H9 (cell line): ENCODE data around the gene DCXR. TPM values are rescaled to one million over a fixed set of nuclear protein-coding genes. Genes with fewer than 3 reads are reported as not detected.

Source experiments
- DNase-seq: peaks from one replicate; pipeline ENCODE4 v3.0.0-alpha.2; 2017
- H2AFZ ChIP-seq: one replicate; pipeline ENCODE4 v1.6.1; 2013; ENCODE audit warnings: mild to moderate bottlenecking, low read length, control low read depth, moderate library complexity
- H2AK5ac ChIP-seq: 2 replicates; pipeline ENCODE4 v1.6.1; 2013; ENCODE audit warnings: low read length, control low read depth, mixed read lengths; ENCODE audit not compliant: insufficient read length
- H2BK120ac ChIP-seq: one replicate; pipeline ENCODE4 v1.6.1; 2013; ENCODE audit warnings: low read depth, mild to moderate bottlenecking, low read length, control low read depth, inconsistent platforms; ENCODE audit not compliant: poor library complexity, severe bottlenecking
- H2BK12ac ChIP-seq: 2 replicates; pipeline ENCODE4 v1.6.1; 2013; ENCODE audit warnings: low read length, control low read depth, mixed read lengths, low read depth; ENCODE audit not compliant: insufficient read length
- H2BK15ac ChIP-seq: 2 replicates; pipeline ENCODE4 v1.6.1; 2013; ENCODE audit warnings: low read depth, low read length, control low read depth
- H2BK20ac ChIP-seq: one replicate; pipeline ENCODE4 v1.6.1; 2013; ENCODE audit warnings: low read depth, mild to moderate bottlenecking, low read length, control low read depth, inconsistent platforms; ENCODE audit not compliant: poor library complexity, severe bottlenecking
- H2BK5ac ChIP-seq: 2 replicates; pipeline ENCODE4 v1.6.1; 2013; ENCODE audit warnings: low read length, control low read depth, mixed read lengths; ENCODE audit not compliant: insufficient read length
- H3K14ac ChIP-seq: 2 replicates; pipeline ENCODE4 v1.6.1; 2013; ENCODE audit warnings: low read length, control low read depth; ENCODE audit not compliant: insufficient read depth
- H3K18ac ChIP-seq: 2 replicates; pipeline ENCODE4 v1.6.1; 2013; ENCODE audit warnings: low read depth, mild to moderate bottlenecking, mixed read lengths, low read length, control low read depth; ENCODE audit not compliant: insufficient read length
- H3K23ac ChIP-seq: 2 replicates; pipeline ENCODE4 v1.6.1; 2013; ENCODE audit warnings: low read length, control low read depth, mixed read lengths, low read depth; ENCODE audit not compliant: insufficient read length
- H3K23me2 ChIP-seq: 2 replicates; pipeline ENCODE4 v1.6.1; 2013; ENCODE audit warnings: low read depth, mild to moderate bottlenecking, mixed read lengths, low read length, control low read depth; ENCODE audit not compliant: insufficient read length, poor library complexity, severe bottlenecking
- H3K27ac ChIP-seq: 2 replicates; pipeline ENCODE4 v1.5.1; 2013; ENCODE audit warnings: low read length, control low read depth, mixed read lengths, low read depth; ENCODE audit not compliant: insufficient read length
- H3K27me3 ChIP-seq: 2 replicates; pipeline ENCODE4 v1.6.1; 2013; ENCODE audit warnings: low read length, control low read depth, inconsistent platforms; ENCODE audit not compliant: insufficient read depth
- H3K4ac ChIP-seq: 2 replicates; pipeline ENCODE4 v1.6.1; 2013; ENCODE audit warnings: low read depth, mild to moderate bottlenecking, control low read depth, inconsistent platforms, low read length, moderate library complexity
- H3K4me1 ChIP-seq: 2 replicates; pipeline ENCODE4 v1.6.1; 2013; ENCODE audit warnings: low read length, control low read depth, inconsistent platforms; ENCODE audit not compliant: insufficient read depth
- H3K4me2 ChIP-seq: 2 replicates; pipeline ENCODE4 v1.6.1; 2013; ENCODE audit warnings: low read length, control low read depth, mixed read lengths; ENCODE audit not compliant: insufficient read length, insufficient read depth
- H3K56ac ChIP-seq: 2 replicates; pipeline ENCODE4 v1.6.1; 2013; ENCODE audit warnings: low read depth, mild to moderate bottlenecking, mixed read lengths, low read length, control low read depth; ENCODE audit not compliant: insufficient read length
- H3K79me1 ChIP-seq: 2 replicates; pipeline ENCODE4 v1.6.1; 2013; ENCODE audit warnings: low read depth, mild to moderate bottlenecking, moderate library complexity, low read length, control low read depth, inconsistent platforms; ENCODE audit not compliant: insufficient read depth, poor library complexity, severe bottlenecking
- H3K79me2 ChIP-seq: 2 replicates; pipeline ENCODE4 v1.6.1; 2013; ENCODE audit warnings: low read length, control low read depth, inconsistent platforms; ENCODE audit not compliant: insufficient read depth
- H3K9ac ChIP-seq: 2 replicates; pipeline ENCODE4 v1.6.1; 2013; ENCODE audit warnings: low read length, control low read depth, mixed read lengths; ENCODE audit not compliant: insufficient read length; ENCODE audit errors: extremely low read depth
- H3K9me3 ChIP-seq: one replicate; pipeline ENCODE4 v1.6.1; 2013; ENCODE audit warnings: low read depth, low read length, inconsistent platforms; ENCODE audit not compliant: control insufficient read depth
- H3T11ph ChIP-seq: one replicate; pipeline ENCODE4 v1.6.1; 2013; ENCODE audit warnings: mild to moderate bottlenecking, low read length, control low read depth, inconsistent platforms
- H4K20me1 ChIP-seq: one replicate; pipeline ENCODE4 v1.6.1; 2013; ENCODE audit not compliant: control insufficient read depth, insufficient read length, insufficient read depth
- H4K5ac ChIP-seq: 2 replicates; pipeline ENCODE4 v1.6.1; 2013; ENCODE audit warnings: low read depth, mild to moderate bottlenecking, mixed read lengths, low read length, control low read depth; ENCODE audit not compliant: insufficient read length
- H4K8ac ChIP-seq: replicated peaks from 2 replicates; pipeline ENCODE4 v1.6.1; 2013; ENCODE audit warnings: low read length, control low read depth, mixed read lengths, low read depth; ENCODE audit not compliant: insufficient read length
- H4K91ac ChIP-seq: 2 replicates; pipeline ENCODE4 v1.6.1; 2013; ENCODE audit warnings: low read depth, mild to moderate bottlenecking, moderate library complexity, mixed read lengths, low read length, control low read depth; ENCODE audit not compliant: insufficient read length
- H3K27ac Mint-ChIP-seq, 3 experiments: 2 replicates in 2 of 3; 3 replicates in 1 of 3; pipeline ENCODE4 v1.8.0; 2020 to 2021; ENCODE audit warnings: mixed read lengths in 3 of 3, mild to moderate bottlenecking in 1 of 3, moderate library complexity in 1 of 3
- H3K27me3 Mint-ChIP-seq: 2 replicates; pipeline ENCODE4 v1.8.0; 2021; ENCODE audit warnings: low read depth, mild to moderate bottlenecking, moderate library complexity, mixed read lengths
- H3K36me3 Mint-ChIP-seq, 3 experiments: 2 replicates in 2 of 3; 3 replicates in 1 of 3; pipeline ENCODE4 v1.8.0; 2020 to 2021; ENCODE audit warnings: low read depth in 3 of 3, mixed read lengths in 3 of 3; ENCODE audit not compliant: insufficient read depth in 1 of 3
- H3K4me1 Mint-ChIP-seq, 2 experiments: 2 replicates each; pipeline ENCODE4 v1.8.0; 2020; ENCODE audit warnings: mixed read lengths in 2 of 2
- H3K4me3 Mint-ChIP-seq, 2 experiments: 2 replicates in 1 of 2; 3 replicates in 1 of 2; pipeline ENCODE4 v1.8.0; 2020 to 2021; ENCODE audit warnings: mild to moderate bottlenecking in 2 of 2, mixed read lengths in 2 of 2, moderate library complexity in 1 of 2
- H3K9me3 Mint-ChIP-seq, 2 experiments: 2 replicates in 1 of 2; 3 replicates in 1 of 2; pipeline ENCODE4 v1.8.0; 2020; ENCODE audit warnings: mild to moderate bottlenecking in 2 of 2, mixed read lengths in 2 of 2, moderate library complexity in 1 of 2
- WGBS: extraction: QIAGEN DNeasy Blood & Tissue Kit; methylation state at CpG from one replicate; pipeline ENCODE4 v1.1.7; 2013; ENCODE audit warnings: missing lambda C conversion rate, low lambda C conversion rate, mixed read lengths; ENCODE audit not compliant: insufficient read length; ENCODE audit errors: extremely low coverage; 5-methylcytosine and 5-hydroxymethylcytosine counted together
- total RNA-seq: library from RNA; stranded (reverse); gene quantifications from 2 replicates; pipeline ENCODE4 v1.2.1, GENCODE V29; 2021
- TF ChIP-seq, protein P1 (sequence below): fragments of 200-600 bp; sonication (generic); conservative IDR thresholded peaks from 3 replicates; pipeline ENCODE4 v1.8.0; 2021; ENCODE audit warnings: antibody characterized with exemption, mild to moderate bottlenecking

DCXR gene
- total RNA-seq, 1 experiment from 2014 or later = 93.6 TPM

DNA sequence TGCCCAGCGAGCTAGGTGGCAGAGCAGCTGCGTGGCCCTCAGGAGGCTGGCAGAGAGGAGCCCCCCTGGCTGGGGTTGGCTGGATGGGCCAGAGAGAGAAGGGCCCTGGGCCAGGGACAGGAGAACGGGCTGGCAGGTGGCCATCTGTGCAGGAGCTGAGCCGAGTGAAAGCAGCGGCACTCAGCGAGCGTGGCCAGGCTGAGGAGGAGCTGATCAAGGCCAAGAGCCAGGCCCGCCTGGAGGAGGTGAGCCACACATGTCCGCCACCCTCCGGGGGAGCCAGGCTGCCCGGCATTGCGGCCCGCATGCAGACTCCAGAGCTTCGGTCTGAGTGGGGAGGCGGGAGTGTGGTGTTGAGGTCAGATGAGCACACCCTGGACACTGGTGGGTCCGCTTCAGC is 8.1 kb downstream of the DCXR start:
- no peak overlapping the region; the same call in 1 of the 2 replicates for H3K14ac ChIP-seq
- no peaks in the 10 kb centered on the region; the same call in none of the 2 replicates for H3K27me3 Mint-ChIP-seq
- H3K9ac ChIP-seq = no peak overlapping the region
- H3T11ph ChIP-seq = no peak overlapping the region
- H3K23ac ChIP-seq = no peak overlapping the region
- H3K4me1 ChIP-seq = no peaks in the 10 kb centered on the region
- H3K9me3 ChIP-seq = no peaks in the 10 kb centered on the region
- no peak overlapping the region for H2AFZ ChIP-seq
- H4K20me1 ChIP-seq = no peaks in the 10 kb centered on the region
- no peaks in the 10 kb centered on the region for H3K27me3 ChIP-seq
- H2AK5ac ChIP-seq = no peak overlapping the region
- no CpG with 5 or more reads among the region's 16 CpGs for WGBS
- no peak overlapping the region for H3K18ac ChIP-seq
- TF ChIP-seq, protein P1, sequence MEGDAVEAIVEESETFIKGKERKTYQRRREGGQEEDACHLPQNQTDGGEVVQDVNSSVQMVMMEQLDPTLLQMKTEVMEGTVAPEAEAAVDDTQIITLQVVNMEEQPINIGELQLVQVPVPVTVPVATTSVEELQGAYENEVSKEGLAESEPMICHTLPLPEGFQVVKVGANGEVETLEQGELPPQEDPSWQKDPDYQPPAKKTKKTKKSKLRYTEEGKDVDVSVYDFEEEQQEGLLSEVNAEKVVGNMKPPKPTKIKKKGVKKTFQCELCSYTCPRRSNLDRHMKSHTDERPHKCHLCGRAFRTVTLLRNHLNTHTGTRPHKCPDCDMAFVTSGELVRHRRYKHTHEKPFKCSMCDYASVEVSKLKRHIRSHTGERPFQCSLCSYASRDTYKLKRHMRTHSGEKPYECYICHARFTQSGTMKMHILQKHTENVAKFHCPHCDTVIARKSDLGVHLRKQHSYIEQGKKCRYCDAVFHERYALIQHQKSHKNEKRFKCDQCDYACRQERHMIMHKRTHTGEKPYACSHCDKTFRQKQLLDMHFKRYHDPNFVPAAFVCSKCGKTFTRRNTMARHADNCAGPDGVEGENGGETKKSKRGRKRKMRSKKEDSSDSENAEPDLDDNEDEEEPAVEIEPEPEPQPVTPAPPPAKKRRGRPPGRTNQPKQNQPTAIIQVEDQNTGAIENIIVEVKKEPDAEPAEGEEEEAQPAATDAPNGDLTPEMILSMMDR = no peak
- no peaks in the 10 kb centered on the region for H3K79me1 ChIP-seq
- no peak overlapping the region for H4K5ac ChIP-seq
- no peak overlapping the region for H2BK5ac ChIP-seq
- H3K27ac Mint-ChIP-seq = peak overlapping the region in 1 of 3 experiments; percentile 78; a peak in 1 of 7 replicates
- no peak overlapping the region for H2BK120ac ChIP-seq
- H2BK12ac ChIP-seq = no peak overlapping the region
- peaks cover 3 to 19% (median 10%) of the 10 kb centered on the region in 3 experiments; a peak in 6 of 7 replicates for H3K36me3 Mint-ChIP-seq
- H3K56ac ChIP-seq = no peak overlapping the region
- no peak for DNase-seq
- no peak overlapping the region for H2BK20ac ChIP-seq
- H3K4ac ChIP-seq = no peak overlapping the region
- peaks cover 8% of the 10 kb centered on the region for H3K23me2 ChIP-seq
- H3K4me3 Mint-ChIP-seq = peak overlapping the region in 1 of 2 experiments; percentile 70; a peak in 4 of 5 replicates
- H3K4me2 ChIP-seq = no peak overlapping the region
- peaks cover 2 to 13% of the 10 kb centered on the region in 2 experiments; a peak in 3 of 4 replicates for H3K4me1 Mint-ChIP-seq
- H4K91ac ChIP-seq = no peak overlapping the region
- no peaks in the 10 kb centered on the region for H3K79me2 ChIP-seq
- H2BK15ac ChIP-seq = no peak overlapping the region
- H3K27ac ChIP-seq = no peak overlapping the region
- peaks cover 0 to 2% of the 10 kb centered on the region in 2 experiments; a peak in 1 of 5 replicates for H3K9me3 Mint-ChIP-seq
- H4K8ac ChIP-seq = no peak overlapping the region
